HCT116 (cell line): ENCODE results near the gene PHB1. TPM values are rescaled to one million over a fixed set of nuclear protein-coding genes. Genes with fewer than 3 reads are reported as not detected.

Source experiments
- ATAC-seq: fragments of 200-7000 bp; cut with Tn5 transposase; 2 replicates; pipeline ENCODE4 v1.9.1; 2020; ENCODE audit warnings: mild to moderate bottlenecking, moderate library complexity
- BruUV-seq: library from RNA; stranded (reverse); fragments of 400-500 nt; replicated peaks from 2 replicates; lab custom pipeline; 2021; lab: Mats Ljungman, UMichigan
- CTCF ChIA-PET: fragments of 300-600 bp; sonication (Branson Sonifier 250); formaldehyde crosslinking; loops from one replicate; lab custom pipeline; 2021; ENCODE audit warnings: antibody characterized with exemption; lab: Charles Lee
- POLR2A ChIA-PET: fragments of 300-600, 350-600 bp; sonication (Branson Sonifier 250); formaldehyde crosslinking; loops from one replicate; lab custom pipeline; 2021; ENCODE audit warnings: antibody characterized with exemption; lab: Charles Lee
- RAD21 ChIA-PET, 2 experiments: fragments of 300-600 bp; sonication (Branson Sonifier 250); formaldehyde crosslinking; loops; one replicate each; lab custom pipeline; 2023; ENCODE audit warnings: low total read pairs in 2 of 2; ENCODE audit not compliant: uncharacterized antibody in 2 of 2, unreplicated experiment in 2 of 2, low non-redundant PET in 1 of 2; lab: Charles Lee
- DNase-seq: peaks from one replicate; pipeline ENCODE4 v3.0.0-alpha.2; 2010; ENCODE audit warnings: low read depth, low spot score
- H2AFZ ChIP-seq: fragments of 200-600 bp; shearing (Covaris generic), sonication (generic); 2 replicates; pipeline ENCODE4 v1.6.1; 2017; ENCODE audit warnings: low read depth, mixed run types, mixed read lengths, antibody characterized with exemption, low read length; ENCODE audit not compliant: poor library complexity, severe bottlenecking
- H3K27ac ChIP-seq: 2 replicates; pipeline ENCODE4 v1.5.1; 2012; ENCODE audit warnings: low read depth, low read length
- H3K27me3 ChIP-seq: fragments of 200-600 bp; sonication (generic); 2 replicates; pipeline ENCODE4 v1.6.1; 2016; ENCODE audit warnings: mixed run types, low read length, mixed read lengths; ENCODE audit not compliant: insufficient read depth
- H3K36me3 ChIP-seq, 2 experiments: fragments of 200-500 bp in 1 of 2; fragments of 200-600 bp in 1 of 2; sonication (Bioruptor generic) in 1 of 2; sonication (generic) in 1 of 2; 2 replicates each; pipeline versions ENCODE4 v1.5.1 to v1.6.1; 2014 to 2016; ENCODE audit warnings: low read length in 2 of 2, inconsistent platforms in 1 of 2, mixed read lengths in 1 of 2, mixed run types in 1 of 2; ENCODE audit not compliant: insufficient read depth in 2 of 2, control insufficient read depth in 1 of 2
- H3K4me1 ChIP-seq, 2 experiments: fragments of 200-600 bp in 1 of 2; sonication (generic) in 1 of 2; 2 replicates each; pipeline versions ENCODE4 v1.5.1 to v1.6.1; 2012 to 2017; ENCODE audit warnings: low read length in 2 of 2, inconsistent platforms in 1 of 2, mild to moderate bottlenecking in 1 of 2, mixed read lengths in 1 of 2, mixed run types in 1 of 2, moderate library complexity in 1 of 2; ENCODE audit not compliant: insufficient read depth in 2 of 2, control insufficient read depth in 1 of 2
- H3K4me2 ChIP-seq: fragments of 200-600 bp; sonication (generic); 2 replicates; pipeline ENCODE4 v1.6.1; 2017; ENCODE audit warnings: mixed run types, low read length, mixed read lengths
- H3K4me3 ChIP-seq, 2 experiments: fragments of 200-600 bp in 1 of 2; sonication (generic) in 1 of 2; replicated peaks in 1 of 2; 2 replicates each; pipeline ENCODE4 v1.5.1; 2011 to 2016; ENCODE audit warnings: low read length in 2 of 2, control low read depth in 1 of 2, low read depth in 1 of 2, mild to moderate bottlenecking in 1 of 2, mixed read lengths in 1 of 2, mixed run types in 1 of 2
- H3K79me2 ChIP-seq: fragments of 200-600 bp; sonication (generic); 2 replicates; pipeline ENCODE4 v1.6.1; 2017; ENCODE audit warnings: mild to moderate bottlenecking, mixed run types, low read length, moderate library complexity, mixed read lengths; ENCODE audit not compliant: insufficient read depth
- H3K9ac ChIP-seq: fragments of 200-600 bp; sonication (generic); 2 replicates; pipeline ENCODE4 v1.6.1; 2016; ENCODE audit warnings: low read length, mixed read lengths
- H3K9me2 ChIP-seq: fragments of 200-600 bp; sonication (generic), shearing (Covaris generic); 2 replicates; pipeline ENCODE4 v1.6.1; 2017; ENCODE audit warnings: mixed run types, mild to moderate bottlenecking, moderate library complexity; ENCODE audit not compliant: insufficient read depth
- H3K9me3 ChIP-seq, 2 experiments: fragments of 200-500 bp in 1 of 2; fragments of 200-600 bp in 1 of 2; sonication (Bioruptor generic) in 1 of 2; sonication (generic) in 1 of 2; 2 replicates each; pipeline ENCODE4 v1.6.1; 2014 to 2017; ENCODE audit warnings: low read length in 2 of 2, mixed read lengths in 2 of 2, inconsistent platforms in 1 of 2, low read depth in 1 of 2, mild to moderate bottlenecking in 1 of 2, mixed run types in 1 of 2, moderate library complexity in 1 of 2; ENCODE audit not compliant: control insufficient read depth in 1 of 2, insufficient read depth in 1 of 2
- H4K20me1 ChIP-seq: fragments of 200-600 bp; sonication (generic), shearing (Covaris generic); 2 replicates; pipeline ENCODE4 v1.6.1; 2017; ENCODE audit warnings: mixed run types, mild to moderate bottlenecking, moderate library complexity; ENCODE audit not compliant: insufficient read depth
- EGR1 ChIP-seq: IDR thresholded peaks from 2 replicates; pipeline ENCODE4 v1.6.1; 2012; ENCODE audit warnings: low read depth
- EZH2 ChIP-seq: fragments of 200-600 bp; sonication (generic); IDR thresholded peaks from 2 replicates; pipeline ENCODE4 v1.6.1; 2017; ENCODE audit warnings: antibody characterized with exemption, mixed run types
- POLR2A ChIP-seq: IDR thresholded peaks from 2 replicates; pipeline ENCODE4 v1.7.0; 2011; ENCODE audit warnings: borderline replicate concordance; ENCODE audit not compliant: insufficient read depth, insufficient read length; ENCODE audit errors: extremely low read depth
- intact Hi-C: fragments of 100-400 bp; cut with micrococcal nuclease; formaldehyde crosslinking; loops from 2 replicates; pipeline ENCODE4 v1.10.0; 2022
- total RNA-seq: library from RNA; stranded (reverse); gene quantifications from one replicate; pipeline ENCODE4 v1.2.1, GENCODE V29; 2021; ENCODE audit not compliant: unreplicated experiment

Gene PHB1
- total RNA-seq, 1 experiment from 2014 or later = 534 TPM

DNA sequence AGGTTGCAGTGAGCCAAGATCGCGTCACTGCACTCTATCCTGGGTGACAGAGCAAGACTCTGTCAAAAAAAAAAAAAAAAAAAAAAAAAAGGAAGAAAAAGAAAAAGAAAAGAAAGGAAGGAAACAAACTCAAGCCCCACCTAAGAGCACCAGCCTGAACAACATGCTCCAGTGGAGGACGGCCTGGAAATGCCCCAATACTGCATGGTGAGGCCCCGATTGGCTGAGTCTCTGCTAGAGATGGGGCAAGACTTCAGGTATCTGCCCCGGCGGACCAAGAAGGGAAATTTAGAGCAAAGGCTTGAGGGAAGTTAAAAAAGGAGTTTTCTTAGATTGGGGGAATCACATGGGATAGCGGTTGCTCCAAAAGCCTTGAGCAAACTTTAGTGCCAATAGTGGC lies 42.3 kb downstream of the PHB1 start:
- peaks cover 7 to 9% of the 10 kb centered on the region in 2 experiments for H3K4me1 ChIP-seq
- H3K27me3 ChIP-seq = no peaks in the 10 kb centered on the region
- H3K4me3 ChIP-seq = no peak overlapping the region
- ChIA-PET RAD21 (no interaction called here), CTCF (interaction anchor here (0.7 kb wide), 1 partner anchor 33 kb away, joined by 4 read pairs; no protein-coding TSS in a partner anchor), POLR2A (no interaction called here)
- H3K36me3 ChIP-seq = no peaks in the 10 kb centered on the region
- H3K9ac ChIP-seq = no peak overlapping the region
- no peak overlapping the region for H3K4me2 ChIP-seq
- TF ChIP-seq POLR2A = no peak
- H2AFZ ChIP-seq = no peak overlapping the region
- no peak for ATAC-seq
- no peaks in the 10 kb centered on the region for H3K79me2 ChIP-seq
- no peak for DNase-seq
- no peaks in the 10 kb centered on the region for H4K20me1 ChIP-seq
- H3K9me2 ChIP-seq = no peaks in the 10 kb centered on the region
- no peak overlapping the region for H3K27ac ChIP-seq
- no peaks in the 10 kb centered on the region for H3K9me3 ChIP-seq
- intact Hi-C loops = no loop called here
- no TSS peak for BruUV-seq

DNA sequence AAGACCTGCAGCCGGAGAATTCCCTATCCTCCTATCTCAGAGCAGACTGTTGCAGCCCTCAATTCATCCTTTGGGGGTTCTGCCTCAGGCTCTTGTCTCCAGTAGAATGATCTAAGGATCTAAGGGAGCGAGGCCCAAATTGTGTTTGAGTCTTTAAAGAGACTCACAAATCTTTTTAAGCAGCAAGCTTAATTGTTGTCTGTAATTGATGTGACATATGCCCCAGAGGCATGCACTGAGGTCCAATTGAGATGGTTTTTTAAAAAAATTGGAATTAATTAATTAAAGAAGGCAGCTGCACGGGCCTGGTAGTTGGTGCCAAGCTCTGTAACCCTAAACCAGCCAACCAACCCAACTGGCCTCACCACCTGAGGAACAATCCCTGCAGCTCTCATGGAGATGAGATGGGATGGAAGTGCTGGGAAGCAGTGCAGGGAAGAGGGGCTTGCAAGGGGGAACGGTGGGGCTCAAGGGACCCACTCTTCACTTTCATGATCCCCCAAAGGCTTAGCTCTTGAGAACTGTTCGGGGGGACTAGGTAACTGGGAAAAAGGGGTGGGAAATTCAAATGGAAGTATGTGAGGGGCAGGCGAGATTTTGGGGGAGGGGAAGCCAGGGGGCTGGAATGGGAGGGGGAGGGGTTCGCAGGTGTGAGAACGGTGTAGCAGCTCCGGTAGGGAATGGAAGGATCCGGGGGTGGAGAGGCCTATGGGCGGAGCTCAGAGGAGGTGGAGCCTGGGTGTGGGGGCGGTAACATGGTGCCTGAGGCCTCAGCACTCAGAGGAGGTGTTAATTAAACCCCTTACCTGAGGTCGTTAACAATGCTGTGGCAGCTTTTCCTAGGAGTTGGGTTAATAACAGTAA lies 43.5 kb downstream of the PHB1 start:
- no peaks in the 10 kb centered on the region for H3K9me2 ChIP-seq
- no peaks in the 10 kb centered on the region for H3K27me3 ChIP-seq
- TF ChIP-seq EGR1 (peak; percentile 80), EZH2 (no peak)
- no peak overlapping the region for H3K9ac ChIP-seq
- no peak overlapping the region for H3K4me3 ChIP-seq
- CTCF ChIA-PET = interaction anchor here (0.7 to 1.1 kb wide), 2 partner anchors 10 to 56 kb away, joined by 3 to 6 read pairs; no protein-coding TSS in a partner anchor
- no peak overlapping the region for H2AFZ ChIP-seq
- H3K4me2 ChIP-seq = no peak overlapping the region; the same call in 1 of the 2 replicates
- RAD21 ChIA-PET = interaction anchor here in 1 of 2 experiments (0.6 kb wide), 1 partner anchor 55 kb away, joined by 6 read pairs; no protein-coding TSS in a partner anchor
- peaks cover 7 to 9% of the 10 kb centered on the region in 2 experiments for H3K4me1 ChIP-seq
- POLR2A ChIA-PET = no interaction called here
- H4K20me1 ChIP-seq = no peaks in the 10 kb centered on the region
- H3K36me3 ChIP-seq = no peaks in the 10 kb centered on the region
- no TSS peak for BruUV-seq
- ATAC-seq (peak; percentile 98), DNase-seq (no peak)
- no peaks in the 10 kb centered on the region for H3K9me3 ChIP-seq
- H3K27ac ChIP-seq = no peak overlapping the region
- H3K79me2 ChIP-seq = no peaks in the 10 kb centered on the region
- intact Hi-C loops = no loop called here
